Endodermal cell (in vitro differentiated cells): Measurements from ENCODE around the gene TGFBR3. TPM values are rescaled to one million over a fixed set of nuclear protein-coding genes. Genes with fewer than 3 reads are reported as not detected.

Source experiments
- DNase-seq: peaks from one replicate; pipeline ENCODE4 v3.0.0-alpha.2; 2017
- H3K27ac ChIP-seq: 2 replicates; pipeline ENCODE4 v1.5.1; 2013; ENCODE audit warnings: mild to moderate bottlenecking, low read depth, low read length, moderate library complexity
- H3K27me3 ChIP-seq: 2 replicates; pipeline ENCODE4 v1.6.1; 2013; ENCODE audit warnings: mild to moderate bottlenecking, low read length, moderate library complexity; ENCODE audit not compliant: insufficient read depth, control insufficient read depth, poor library complexity, severe bottlenecking
- H3K36me3 ChIP-seq: 2 replicates; pipeline ENCODE4 v1.7.0; 2013; ENCODE audit warnings: mild to moderate bottlenecking, low read length, moderate library complexity; ENCODE audit not compliant: control insufficient read depth, insufficient read depth
- H3K4me1 ChIP-seq: one replicate; pipeline ENCODE4 v1.7.0; 2013; ENCODE audit warnings: low read length; ENCODE audit not compliant: control insufficient read depth, insufficient read depth
- H3K4me3 ChIP-seq: 2 replicates; pipeline ENCODE4 v1.5.1; 2013; ENCODE audit warnings: mild to moderate bottlenecking, low read length, moderate library complexity
- H3K9ac ChIP-seq: 2 replicates; pipeline ENCODE4 v1.6.1; 2013; ENCODE audit warnings: mild to moderate bottlenecking, low read length, moderate library complexity; ENCODE audit not compliant: poor library complexity, severe bottlenecking; ENCODE audit errors: extremely low read depth
- H3K9me3 ChIP-seq: 2 replicates; pipeline ENCODE4 v1.6.1; 2013; ENCODE audit warnings: mild to moderate bottlenecking, low read length, moderate library complexity; ENCODE audit not compliant: control insufficient read depth
- H3K27ac Mint-ChIP-seq: 2 replicates; pipeline ENCODE4 v1.8.0; 2020; ENCODE audit warnings: mixed read lengths
- H3K27me3 Mint-ChIP-seq: 2 replicates; pipeline ENCODE4 v1.8.0; 2021; ENCODE audit warnings: mild to moderate bottlenecking, mixed read lengths; ENCODE audit not compliant: insufficient read depth
- H3K36me3 Mint-ChIP-seq: 2 replicates; pipeline ENCODE4 v1.8.0; 2020; ENCODE audit warnings: low read depth, mixed read lengths
- H3K4me1 Mint-ChIP-seq: 2 replicates; pipeline ENCODE4 v1.8.0; 2020; ENCODE audit warnings: mixed read lengths
- H3K4me3 Mint-ChIP-seq: 2 replicates; pipeline ENCODE4 v1.8.0; 2020; ENCODE audit warnings: mild to moderate bottlenecking, moderate library complexity, mixed read lengths
- H3K9me3 Mint-ChIP-seq: 2 replicates; pipeline ENCODE4 v1.8.0; 2020; ENCODE audit warnings: mild to moderate bottlenecking, mixed read lengths
- WGBS, 2 experiments: methylation state at CpG; one replicate each; pipeline versions ENCODE4 v1.1.5 to v1.1.7; 2013; ENCODE audit warnings: missing lambda C conversion rate in 2 of 2, mixed read lengths in 1 of 2; ENCODE audit not compliant: insufficient coverage in 1 of 2, insufficient read length in 1 of 2; 5-methylcytosine and 5-hydroxymethylcytosine counted together
- total RNA-seq, 2 donors: library from RNA; stranded (reverse); fragmentation: NEBNext Ultra II Directional in 1 of 2; extraction: Animal tissue kit (Norgen Biotek cat#: 25700) in 1 of 2; gene quantifications; 2 replicates in 1 of 2; 3 replicates in 1 of 2; pipeline ENCODE4 v1.2.1, GENCODE V29; 2021
- TF ChIP-seq, protein P1 (sequence below): fragments of 200-600 bp; sonication (generic); conservative IDR thresholded peaks from 2 replicates; pipeline ENCODE4 v1.5.0; 2021; ENCODE audit warnings: antibody characterized with exemption, mild to moderate bottlenecking

TGFBR3 gene
- total RNA-seq, 2 donors from 2014 or later, result 8.1 to 8.5 TPM

DNA sequence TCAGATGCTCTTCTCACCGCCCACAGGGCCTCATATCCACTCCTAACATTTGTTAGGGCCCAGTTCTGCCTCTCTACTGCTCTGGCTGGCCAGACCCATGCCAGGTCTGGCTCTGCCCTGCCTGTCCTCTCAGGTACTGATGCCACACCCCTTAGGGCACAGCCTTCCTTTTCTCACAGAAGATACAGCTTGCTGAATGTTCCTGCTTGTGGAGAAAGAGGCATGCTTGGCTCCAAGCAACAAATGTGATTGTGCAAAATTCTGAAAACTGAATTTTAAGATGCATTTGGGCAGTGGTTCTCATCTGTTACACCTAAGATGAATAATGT lies 178.1 kb downstream of the TGFBR3 start:
- Mint-ChIP-seq H3K4me1 (peaks cover under 1% of the 10 kb centered on the region), H3K27ac (no peak overlapping the region), H3K27me3 (no peaks in the 10 kb centered on the region), H3K4me3 (no peak overlapping the region), H3K9me3 (no peaks in the 10 kb centered on the region), H3K36me3 (peaks cover 1% of the 10 kb centered on the region)
- no peaks in the 10 kb centered on the region for H3K4me1 ChIP-seq
- WGBS, 2 experiments, result 91 to 100% methylated on average over 1 of the region's 1 CpG
- DNase-seq, result no peak
- H3K27ac ChIP-seq, result no peak overlapping the region
- no peak overlapping the region for H3K9ac ChIP-seq
- TF ChIP-seq, protein P1, sequence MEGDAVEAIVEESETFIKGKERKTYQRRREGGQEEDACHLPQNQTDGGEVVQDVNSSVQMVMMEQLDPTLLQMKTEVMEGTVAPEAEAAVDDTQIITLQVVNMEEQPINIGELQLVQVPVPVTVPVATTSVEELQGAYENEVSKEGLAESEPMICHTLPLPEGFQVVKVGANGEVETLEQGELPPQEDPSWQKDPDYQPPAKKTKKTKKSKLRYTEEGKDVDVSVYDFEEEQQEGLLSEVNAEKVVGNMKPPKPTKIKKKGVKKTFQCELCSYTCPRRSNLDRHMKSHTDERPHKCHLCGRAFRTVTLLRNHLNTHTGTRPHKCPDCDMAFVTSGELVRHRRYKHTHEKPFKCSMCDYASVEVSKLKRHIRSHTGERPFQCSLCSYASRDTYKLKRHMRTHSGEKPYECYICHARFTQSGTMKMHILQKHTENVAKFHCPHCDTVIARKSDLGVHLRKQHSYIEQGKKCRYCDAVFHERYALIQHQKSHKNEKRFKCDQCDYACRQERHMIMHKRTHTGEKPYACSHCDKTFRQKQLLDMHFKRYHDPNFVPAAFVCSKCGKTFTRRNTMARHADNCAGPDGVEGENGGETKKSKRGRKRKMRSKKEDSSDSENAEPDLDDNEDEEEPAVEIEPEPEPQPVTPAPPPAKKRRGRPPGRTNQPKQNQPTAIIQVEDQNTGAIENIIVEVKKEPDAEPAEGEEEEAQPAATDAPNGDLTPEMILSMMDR, result no peak
- no peaks in the 10 kb centered on the region for H3K36me3 ChIP-seq
- no peaks in the 10 kb centered on the region for H3K27me3 ChIP-seq
- no peaks in the 10 kb centered on the region for H3K9me3 ChIP-seq
- H3K4me3 ChIP-seq, result no peak overlapping the region

DNA sequence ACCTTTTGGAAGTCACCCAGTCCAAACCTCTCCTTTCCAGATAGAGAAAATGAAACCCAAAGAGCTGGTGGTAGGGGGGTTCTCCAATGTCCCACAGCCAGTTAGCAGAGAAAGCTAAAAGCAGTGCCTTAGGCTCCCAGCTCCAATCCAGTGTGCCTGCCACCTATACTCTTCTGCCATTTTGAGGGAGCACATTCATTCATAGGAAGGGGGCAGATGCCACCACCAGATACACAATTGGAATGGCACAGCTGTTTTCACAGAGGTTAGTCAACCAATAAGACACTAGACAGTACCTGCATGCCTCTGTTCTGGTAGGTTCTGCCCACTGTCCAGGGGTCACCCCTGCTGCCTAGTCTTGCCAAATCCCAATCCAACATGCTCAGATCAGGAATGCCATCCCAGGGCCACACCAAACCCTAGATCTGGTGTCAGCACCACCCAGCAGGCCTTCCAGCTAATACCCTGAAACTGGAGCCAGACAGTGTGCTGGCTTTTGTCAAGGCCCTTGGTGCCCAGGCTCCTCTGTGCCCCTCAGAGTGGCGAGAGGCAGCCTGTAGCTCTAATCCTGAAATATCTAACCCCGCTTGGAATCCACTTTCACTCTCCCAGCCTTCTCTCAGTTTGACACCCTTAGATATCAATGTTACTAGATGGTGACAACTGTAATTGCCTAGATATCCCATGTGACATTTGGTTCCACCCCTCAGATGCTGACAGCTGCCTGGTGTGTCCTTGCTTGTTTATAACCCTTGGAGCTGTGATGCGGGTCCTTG lies 178.6 kb downstream of the TGFBR3 start:
- DNase-seq, result no peak

DNA sequence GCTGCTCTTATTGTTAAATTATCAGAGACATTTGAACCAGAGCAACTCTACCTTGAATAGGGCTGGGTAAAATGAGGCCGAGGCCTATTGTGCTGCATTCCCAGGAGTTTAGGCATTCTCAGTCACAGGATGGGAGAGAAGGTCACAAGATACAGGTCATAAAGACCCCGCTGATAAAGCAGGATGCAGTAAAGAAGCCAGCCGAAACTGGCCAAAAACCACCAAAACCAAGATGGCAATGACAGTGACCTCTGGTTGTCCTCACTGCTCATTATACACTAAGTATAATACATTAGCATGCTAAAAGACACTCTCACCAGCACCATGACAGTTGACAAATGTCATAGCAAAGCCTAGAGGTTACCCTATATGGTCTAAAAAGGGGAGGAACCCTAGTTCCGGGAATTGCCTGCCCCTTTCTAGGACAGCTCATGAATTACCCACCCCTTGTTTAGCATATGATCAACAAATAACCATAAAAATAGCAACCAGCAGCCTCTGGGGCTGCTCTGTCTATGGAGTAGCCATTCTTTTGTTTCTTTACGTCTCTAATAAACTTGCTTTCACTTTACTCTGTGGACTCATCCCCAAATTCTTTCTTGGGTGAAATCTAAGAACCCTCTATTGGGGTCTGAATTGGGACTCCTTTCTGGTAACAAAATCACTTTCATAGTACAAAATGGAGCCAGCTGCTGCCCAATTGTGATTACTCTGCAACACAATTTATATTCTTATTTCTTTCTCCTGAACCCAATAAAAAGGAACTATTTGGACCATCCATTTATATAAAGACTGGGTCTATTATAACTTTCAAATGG lies 179.6 kb downstream of the TGFBR3 start:
- Histone ChIP-seq H3K4me1 (no peaks in the 10 kb centered on the region), H3K27me3 (no peaks in the 10 kb centered on the region), H3K9ac (no peak overlapping the region), H3K4me3 (no peak overlapping the region), H3K36me3 (no peaks in the 10 kb centered on the region), H3K9me3 (no peaks in the 10 kb centered on the region), H3K27ac (no peak overlapping the region)
- TF ChIP-seq, protein P1, result no peak
- DNase-seq, result no peak
- H3K27ac Mint-ChIP-seq, result no peak overlapping the region
- H3K4me1 Mint-ChIP-seq, result peaks cover 4% of the 10 kb centered on the region
- H3K9me3 Mint-ChIP-seq, result no peaks in the 10 kb centered on the region
- WGBS, 2 experiments, result 33 to 54% methylated on average over 3 to 5 of the region's 5 CpGs
- no peaks in the 10 kb centered on the region for H3K27me3 Mint-ChIP-seq
- no peak overlapping the region for H3K4me3 Mint-ChIP-seq
- peaks cover 1% of the 10 kb centered on the region for H3K36me3 Mint-ChIP-seq

More for the DNA sequence above, 178.6 kb downstream of the TGFBR3 start:
- peaks cover 1% of the 10 kb centered on the region for H3K36me3 Mint-ChIP-seq
- no peak overlapping the region for H3K27ac Mint-ChIP-seq
- no peaks in the 10 kb centered on the region for H3K4me1 Mint-ChIP-seq
- WGBS, 2 experiments, result 97 to 100% methylated on average over 3 of the region's 3 CpGs
- H3K9ac ChIP-seq, result no peak overlapping the region
- H3K9me3 ChIP-seq, result no peaks in the 10 kb centered on the region
- TF ChIP-seq, protein P1, result no peak
- H3K27ac ChIP-seq, result no peak overlapping the region
- no peaks in the 10 kb centered on the region for H3K36me3 ChIP-seq
- no peaks in the 10 kb centered on the region for H3K9me3 Mint-ChIP-seq
- H3K27me3 Mint-ChIP-seq, result no peaks in the 10 kb centered on the region
- no peaks in the 10 kb centered on the region for H3K27me3 ChIP-seq
- H3K4me1 ChIP-seq, result no peaks in the 10 kb centered on the region
- no peak overlapping the region for H3K4me3 ChIP-seq
- H3K4me3 Mint-ChIP-seq, result no peak overlapping the region
